CD4-positive, alpha-beta T cell treated with Interleukin-15 for 4 hours (primary cell): ENCODE results near the gene CCNL1.

Experiments
- DNase-seq: peaks from one replicate; pipeline ENCODE4 v3.0.0-alpha.2; 2020; ENCODE audit warnings: low spot score

CCNL1 gene

DNA sequence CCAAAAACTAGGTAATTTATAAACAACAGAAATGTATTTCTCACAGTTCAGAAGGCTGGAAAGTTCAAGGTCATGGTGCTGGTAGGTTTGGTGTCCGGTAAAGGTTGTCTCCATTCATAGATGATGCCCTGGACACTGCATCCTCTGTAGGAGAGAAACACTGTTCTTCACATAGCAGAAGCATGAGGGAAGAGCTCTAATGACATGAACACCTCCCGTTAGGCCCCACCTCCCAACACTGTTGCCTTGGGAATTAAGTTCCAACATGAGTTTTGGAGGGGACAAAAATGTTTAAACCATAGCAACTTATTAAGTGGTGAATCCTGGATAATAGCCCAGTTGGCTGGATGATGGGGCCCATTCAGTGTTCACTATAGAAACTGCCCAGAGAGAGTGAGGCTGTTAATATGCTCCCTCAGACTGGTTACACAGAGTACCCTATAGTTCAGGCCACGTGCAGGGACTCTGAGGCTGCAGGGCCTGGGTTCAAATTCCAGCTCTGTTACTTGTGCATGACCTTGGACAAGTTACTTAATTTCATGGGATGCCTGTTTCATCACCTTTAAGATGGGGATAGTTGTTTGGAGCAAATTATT lies 37.0 kb downstream of the CCNL1 start:
- no peak for DNase-seq

DNA sequence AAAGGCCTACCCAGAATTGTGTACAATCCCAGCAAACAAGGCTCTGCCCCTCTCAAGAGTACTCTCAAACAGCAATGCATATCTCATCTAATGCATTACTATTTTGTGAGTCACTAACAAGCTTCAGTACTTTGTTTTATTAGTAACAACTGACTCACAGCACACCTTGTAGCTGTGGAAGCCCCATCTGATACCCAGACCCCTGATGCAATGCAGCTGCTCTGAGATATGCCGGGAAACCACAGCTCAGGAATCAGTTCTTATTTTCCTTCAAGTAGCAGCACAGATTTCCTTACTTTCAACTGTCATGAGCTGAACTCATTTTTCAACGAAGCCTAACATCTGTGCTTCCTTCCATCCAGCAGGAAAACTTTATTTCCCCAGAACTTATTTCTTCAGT lies 37.8 kb downstream of the CCNL1 start:
- DNase-seq = no peak

DNA sequence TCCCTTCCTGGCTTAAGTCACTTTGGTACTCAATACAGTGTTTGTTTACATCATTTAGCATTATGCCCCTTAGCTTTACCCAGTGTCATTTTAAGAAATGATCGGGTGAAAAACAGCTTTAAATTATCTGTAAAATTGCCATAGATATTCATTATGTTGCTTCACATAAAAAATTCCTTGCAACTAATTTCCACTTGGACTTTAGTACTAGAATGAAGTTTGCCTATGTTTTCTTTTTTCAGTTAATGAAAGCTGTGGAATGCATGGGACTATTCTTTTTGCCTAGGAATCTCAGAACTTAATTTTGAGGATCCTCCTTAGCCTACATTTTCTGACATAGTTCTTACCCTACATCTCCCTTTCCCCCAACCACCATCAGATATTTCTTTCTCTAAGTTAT lies 38.4 kb downstream of the CCNL1 start:
- DNase-seq = no peak

DNA sequence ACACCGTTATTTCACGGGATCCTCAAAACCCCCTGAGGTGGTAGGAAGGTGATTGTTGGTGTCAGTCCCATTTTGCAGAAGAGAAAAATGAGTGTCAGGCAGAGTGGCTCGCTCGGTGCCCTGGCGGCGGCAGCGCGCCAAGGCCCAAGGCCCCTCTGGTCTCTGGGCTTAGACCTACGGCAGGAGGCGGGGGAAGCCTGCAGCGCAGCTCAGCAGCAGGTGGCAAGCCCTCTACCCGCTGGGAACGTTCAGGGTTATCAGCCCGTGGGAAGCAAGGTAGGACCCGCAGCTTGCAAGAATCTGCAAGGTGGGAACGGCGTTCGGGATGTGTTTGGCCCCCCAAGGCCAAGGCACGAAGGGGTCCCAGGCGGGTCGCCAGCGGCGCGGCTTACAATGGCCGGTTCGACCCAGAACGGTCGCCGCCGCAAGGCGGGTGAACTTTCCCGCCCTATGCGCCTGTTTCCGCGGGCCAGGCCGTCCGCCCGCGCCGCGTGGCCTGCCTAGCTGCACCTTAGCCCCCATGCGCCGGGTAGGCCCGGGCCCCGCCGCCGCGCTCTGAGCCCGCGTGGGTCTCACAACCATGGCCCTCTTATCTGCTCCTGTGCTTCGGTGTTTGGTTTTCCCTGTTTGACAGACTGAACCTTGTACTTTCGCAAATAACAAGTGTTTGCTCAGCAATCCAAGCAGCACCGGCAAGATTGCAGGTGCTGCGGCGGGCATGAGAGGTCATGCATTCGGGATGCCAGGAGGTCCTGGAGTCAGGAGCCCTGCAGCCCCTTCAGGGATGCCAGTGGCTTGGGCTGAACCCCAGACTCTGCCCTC lies 39.7 kb downstream of the CCNL1 start:
- DNase-seq = no peak

DNA sequence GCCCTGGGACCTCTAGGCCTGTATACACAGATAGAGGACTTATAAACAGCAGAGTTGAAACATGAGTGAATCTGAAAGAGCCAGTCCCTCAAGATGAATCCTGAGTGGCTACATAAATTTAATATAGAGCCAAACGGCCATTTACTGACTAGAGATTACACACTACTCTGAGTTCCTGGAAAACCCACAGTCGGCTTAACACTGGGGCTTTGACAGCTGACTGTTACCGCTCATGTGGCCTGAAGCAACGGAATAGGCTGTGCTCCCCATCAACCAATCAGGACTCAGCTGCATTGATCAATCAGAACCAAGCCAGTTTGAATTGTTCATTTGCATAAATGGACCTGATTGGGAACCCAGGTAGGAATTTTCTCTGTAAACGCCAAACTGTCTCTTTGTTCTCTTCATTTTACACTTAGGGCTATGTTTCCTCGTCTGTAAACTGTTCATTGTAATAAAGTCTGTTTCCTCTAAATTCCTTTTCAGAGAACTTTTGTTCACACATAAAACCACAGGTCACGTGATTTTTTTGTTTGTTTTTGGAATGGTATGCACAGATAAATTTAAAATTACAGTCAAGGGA lies 40.5 kb downstream of the CCNL1 start:
- peak; percentile 79 for DNase-seq

DNA sequence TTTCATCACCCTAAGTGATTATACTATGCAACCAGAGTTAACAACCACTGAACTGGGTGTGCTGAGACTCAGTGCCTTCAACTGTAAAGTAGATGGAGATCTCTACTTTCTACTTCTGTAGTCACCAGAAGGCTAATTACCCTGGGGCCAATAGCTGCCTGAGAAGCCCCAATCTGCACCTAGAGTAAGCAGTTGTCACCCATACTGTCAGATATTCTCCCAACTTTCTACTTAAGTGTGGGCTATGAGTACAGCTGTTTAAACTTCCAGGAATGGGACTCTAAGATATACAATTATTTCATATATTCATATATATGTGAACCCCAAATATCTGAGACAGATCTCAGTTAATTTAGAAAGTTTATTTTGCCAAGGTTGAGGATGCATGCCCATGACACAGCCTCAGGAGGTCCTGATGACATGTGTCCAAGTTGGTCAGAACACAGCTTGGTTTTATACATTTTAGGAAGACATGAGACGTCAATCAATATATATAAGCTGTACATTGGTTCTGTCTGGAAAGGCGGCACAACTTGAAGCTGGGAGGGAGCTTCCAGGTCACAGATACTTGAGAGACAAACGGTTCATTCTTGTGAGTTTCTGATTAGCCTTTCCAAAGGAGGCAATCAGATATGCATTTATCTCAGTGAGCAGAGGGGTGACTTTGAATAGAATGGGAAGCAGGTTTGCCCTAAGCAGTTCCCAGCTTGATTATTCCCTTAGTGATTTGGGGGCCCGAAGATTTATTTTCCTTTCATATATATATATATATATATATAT lies 41.9 kb downstream of the CCNL1 start:
- DNase-seq = no peak

DNA sequence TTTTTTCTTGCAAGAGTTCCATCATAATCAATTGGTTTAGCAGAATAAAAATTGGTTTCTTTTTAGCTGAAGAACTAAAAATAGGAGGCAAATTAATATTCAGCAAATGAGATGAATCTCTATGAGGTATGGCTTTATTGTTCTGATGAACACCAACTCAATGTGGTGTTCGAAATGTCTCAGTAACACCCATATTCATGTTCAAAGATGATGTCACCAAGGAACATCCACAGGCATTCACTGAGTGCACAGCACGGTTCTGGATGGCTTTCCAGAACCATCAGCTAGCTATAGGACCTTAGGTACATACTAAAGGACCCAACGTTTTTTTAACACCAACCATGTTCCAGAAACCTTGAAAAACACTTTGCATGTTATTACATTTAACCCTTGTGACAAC lies 42.7 kb downstream of the CCNL1 start:
- no peak for DNase-seq

DNA sequence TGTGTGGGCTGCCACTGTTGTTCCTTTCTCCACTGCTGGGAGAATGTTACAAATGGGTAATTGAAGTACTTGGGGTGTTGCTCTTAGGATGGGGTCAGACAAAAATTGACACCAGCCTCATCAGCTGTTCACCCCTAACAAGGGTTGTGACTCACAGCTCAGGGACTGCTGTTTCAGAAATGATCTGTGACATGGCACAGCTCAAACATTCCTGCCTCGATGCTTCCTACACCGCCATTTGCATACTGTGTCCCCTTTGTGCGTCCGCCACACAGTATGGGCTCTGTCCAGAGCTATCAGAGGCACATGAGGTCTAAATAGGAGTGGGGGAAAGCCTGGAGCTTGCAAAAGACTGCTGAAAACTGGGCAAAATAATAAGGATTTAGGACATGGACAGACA lies 43.9 kb downstream of the CCNL1 start:
- DNase-seq = no peak

DNA sequence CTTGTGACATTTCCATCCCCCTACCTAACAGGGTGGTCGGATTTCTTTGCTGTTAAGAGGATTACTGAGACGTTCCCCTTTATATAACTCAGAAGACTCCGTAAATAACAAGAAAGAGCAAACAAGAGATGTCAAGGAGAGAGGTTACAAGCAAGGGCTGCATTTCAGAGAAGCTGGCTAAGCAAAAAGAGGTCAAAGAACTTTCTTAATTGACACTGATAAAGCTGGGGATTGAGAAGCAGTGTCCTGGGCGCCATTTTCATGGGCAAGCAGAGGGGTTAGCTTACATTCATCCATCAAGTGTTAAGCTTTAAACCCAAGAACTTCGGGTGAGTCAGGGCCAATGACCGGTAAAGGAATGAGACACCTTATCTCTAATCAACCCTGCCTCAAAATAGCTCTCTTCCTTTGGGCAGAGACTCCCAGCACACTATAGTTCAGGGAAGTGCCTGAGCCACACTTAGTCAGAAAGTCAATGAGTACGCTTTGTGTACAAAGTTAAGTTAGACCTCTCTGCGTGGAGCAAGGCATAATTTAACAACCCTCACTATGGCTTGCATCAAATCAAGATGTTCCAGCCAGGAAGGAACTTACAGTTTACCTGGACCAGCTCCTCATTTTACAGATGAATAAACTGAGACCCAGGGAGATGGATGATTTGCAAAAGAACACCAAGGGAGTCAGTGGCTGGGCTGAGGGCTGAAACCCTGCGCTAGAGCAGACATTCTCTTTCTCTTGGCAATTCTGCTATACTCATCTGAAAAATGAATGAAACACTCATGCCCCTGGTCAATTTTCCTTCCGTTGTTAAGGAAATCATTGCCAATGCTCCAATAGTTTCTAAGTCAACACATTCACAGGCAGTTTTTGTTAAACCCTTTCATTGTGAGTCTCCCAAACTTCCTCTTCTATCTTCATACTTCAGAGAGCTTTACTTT lies 44.6 kb downstream of the CCNL1 start:
- DNase-seq = no peak

DNA sequence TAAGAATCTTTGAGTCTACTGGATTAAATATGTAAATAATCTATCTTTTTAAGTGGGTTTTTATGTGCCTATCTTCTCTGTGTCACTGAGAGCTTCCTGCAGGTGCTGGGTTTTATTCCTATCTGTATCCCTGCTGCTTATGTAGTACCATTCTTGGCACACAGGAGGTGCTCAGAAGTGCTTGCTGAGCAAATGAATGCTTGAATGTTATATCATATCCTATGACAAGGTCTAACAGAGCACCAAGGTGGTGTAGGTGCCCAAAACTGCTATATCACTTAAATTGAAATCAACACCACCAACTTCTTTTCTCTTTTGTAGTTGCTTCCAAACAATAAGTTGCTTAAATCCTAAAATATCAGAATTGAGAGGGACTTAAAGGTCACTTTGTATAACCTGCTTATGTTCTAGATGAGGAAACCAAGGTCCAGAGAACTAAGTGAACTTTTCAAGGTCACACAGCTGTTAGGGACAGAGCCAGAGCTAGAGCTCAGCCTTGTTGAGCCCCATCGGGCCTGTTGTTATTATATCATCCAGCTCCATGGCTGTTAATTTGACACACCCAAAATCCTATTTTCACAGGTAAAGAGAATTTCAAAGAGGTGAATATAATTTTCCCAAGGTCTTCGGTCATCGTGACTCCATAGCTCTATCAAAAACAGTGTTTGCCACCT lies 46.0 kb downstream of the CCNL1 start:
- no peak for DNase-seq

DNA sequence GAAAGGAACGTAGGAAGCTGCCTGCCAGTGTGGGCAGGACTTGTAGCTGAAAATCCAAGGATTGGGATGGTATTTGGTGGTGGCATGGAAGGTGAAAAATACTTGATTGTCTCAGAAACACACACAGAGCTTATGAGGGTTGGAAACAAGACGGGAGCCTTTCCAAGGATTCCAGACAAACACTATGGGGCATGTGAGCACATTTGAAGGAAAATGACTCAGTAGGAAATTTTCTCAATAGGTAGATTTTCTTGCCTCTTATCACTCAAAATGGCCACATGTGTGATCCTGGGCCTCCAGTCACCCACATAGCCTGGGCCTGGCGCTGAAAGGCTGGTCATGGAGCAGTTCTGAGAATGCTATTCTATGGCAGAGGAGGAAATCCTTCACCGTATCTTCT lies 47.4 kb downstream of the CCNL1 start:
- no peak for DNase-seq

DNA sequence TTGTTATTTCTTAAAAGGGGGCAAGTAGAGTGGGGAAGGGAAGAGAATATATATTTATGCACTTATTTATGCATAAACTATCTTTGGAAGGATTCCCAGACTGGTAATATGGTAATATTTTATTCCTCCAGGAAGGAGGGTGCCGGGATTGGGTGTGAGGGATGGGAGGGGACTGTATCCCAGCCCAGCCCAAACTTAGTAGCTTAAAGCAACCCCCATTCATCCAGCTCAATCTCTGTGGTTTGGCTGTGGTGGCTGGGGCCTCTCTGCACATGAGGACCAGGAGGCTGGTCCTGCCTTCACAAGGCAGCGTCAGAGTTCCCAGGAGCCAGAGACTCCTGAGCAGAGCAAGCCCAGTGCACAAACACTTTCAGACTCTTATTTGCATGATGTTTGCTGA lies 48.4 kb downstream of the CCNL1 start:
- DNase-seq = no peak

DNA sequence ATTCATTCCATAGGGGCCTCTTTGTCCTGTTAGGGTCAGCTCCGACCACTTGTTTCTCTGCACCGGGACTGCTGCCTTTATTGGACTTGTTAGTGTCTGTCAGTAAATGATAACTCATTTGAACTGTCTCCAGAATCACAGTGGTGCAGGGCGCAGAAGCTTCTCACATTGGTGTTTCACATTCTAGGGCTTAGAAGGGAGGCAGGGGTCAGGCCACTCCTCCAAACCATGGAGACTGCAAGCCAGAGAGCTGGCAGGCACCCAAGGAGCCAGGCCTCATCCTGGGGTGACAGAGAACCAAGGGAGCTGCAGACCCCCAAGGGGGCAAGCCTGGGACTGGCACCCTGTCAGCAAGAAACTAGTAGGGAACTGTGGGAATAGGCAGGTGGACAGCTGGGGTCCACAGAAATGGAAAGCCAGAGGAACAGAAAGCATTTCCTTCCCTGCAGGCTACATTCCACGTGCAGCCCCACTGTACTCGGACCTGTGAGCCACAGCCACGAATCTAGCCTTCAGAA lies 49.1 kb downstream of the CCNL1 start:
- no peak for DNase-seq

DNA sequence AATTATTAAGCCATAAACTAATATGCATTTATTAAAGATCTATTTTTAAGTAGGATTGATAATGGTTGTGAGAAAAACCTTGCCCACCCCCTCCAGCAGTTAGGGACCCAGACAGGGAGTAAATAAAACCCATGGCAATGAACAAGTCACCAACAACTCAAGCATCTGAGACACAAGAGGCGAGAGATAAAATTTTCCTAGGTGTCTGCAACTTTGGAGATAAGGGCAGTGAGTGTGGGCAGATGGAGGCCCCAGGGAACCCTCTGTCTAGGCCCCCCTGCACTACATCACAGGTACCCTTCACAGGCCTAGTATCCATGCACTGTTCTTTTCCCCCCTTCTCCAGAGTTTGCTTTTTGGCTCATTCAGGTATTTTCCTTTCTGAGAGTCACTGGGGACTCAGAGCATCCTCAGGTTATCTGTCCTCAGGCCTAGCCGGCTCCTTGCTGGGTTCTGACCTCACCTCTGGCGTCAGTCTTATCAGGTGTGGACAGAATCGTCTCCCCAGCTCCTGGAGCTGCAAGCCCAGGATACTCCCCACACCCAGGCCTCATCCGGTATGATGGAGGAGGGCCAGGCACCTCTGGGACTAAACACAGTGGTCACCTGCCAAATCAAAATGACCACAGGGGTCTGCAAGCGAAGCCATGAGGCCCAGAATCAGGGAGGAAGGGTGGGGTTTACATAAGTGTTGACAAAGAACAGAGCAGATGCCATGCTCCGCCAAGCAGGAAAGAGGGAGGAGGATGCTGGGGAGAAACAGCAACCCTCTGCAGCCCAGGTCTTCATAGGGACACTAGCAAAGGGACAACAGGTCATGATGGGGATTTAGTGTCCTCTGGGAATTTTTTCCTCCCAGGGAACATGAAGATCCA lies 50.4 kb downstream of the CCNL1 start:
- no peak for DNase-seq

DNA sequence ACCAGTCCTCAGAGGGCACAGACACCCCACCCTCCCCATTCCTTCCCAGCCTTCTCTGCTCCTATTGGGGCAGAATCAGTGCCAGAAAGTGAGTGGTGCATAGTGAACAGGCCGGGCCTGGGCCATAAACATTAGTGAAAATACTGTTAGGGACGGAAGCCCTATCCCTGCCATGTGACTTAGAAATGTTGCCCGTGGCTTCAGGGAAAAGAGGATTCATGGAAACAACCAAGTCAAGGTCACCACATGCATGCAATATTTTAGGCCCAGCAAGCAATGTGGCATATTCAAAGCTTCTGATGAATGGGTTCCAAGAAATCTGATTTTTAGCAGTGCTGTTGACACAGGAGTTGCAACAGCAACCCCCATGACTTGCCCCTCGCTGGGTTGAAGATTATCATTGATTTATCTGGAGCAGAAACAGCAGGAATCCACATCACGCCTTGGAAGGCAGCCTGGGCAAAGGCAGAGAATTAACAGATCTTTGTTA lies 52.3 kb downstream of the CCNL1 start:
- DNase-seq = no peak

DNA sequence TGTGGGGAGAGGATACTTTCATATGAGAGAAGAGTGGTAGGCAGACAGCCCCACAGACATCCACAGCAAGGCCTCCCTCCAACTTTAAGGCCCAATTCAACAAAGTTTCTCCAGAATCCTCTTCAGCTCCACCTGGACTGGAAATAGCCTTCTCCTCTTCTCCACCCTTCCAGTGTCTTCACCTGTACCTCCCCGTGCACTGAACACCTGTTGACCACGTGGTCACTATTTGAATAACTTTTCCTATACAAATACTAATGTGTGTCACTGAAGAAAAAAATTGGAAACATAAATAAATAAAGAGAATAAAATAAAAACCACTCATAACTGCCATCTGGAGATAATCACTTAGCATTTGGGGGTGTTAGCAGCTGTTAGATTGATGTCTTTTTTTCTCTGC lies 52.9 kb downstream of the CCNL1 start:
- DNase-seq = no peak

DNA sequence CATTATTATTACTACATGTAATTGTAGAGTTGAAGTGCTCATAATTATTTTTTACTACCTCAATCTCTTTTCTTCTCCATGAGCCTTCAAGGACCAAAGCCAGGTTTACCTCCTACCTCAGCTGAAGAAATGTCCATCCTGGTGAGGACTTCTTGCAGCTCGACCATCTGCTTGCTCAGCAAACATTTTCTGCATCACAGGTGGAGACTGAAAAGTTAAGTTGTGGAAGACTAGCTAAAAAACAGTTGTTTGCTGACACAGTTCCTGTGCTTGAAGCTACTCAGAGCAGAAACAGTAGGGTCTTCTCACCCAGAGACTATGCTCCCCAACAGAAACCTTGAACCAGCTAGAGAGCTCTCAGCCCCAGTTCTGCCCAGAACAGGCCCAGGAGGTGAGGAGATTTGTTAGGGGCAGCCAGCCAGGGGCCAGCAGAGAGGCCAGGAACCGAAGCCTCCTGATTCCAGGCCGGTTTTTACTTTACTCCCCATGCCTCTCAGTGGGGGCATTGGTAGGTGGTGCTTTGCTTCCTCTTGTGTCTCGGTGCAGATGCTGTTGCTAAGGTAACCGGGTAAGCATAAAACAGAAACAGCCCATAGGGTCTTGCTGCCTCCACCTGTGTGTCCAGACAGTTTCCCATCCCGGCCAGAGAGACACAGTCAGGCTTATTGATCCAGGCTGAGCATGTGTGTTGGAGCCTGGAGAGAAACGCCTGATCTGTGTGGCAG lies 54.9 kb downstream of the CCNL1 start:
- peak; percentile 49 for DNase-seq

DNA sequence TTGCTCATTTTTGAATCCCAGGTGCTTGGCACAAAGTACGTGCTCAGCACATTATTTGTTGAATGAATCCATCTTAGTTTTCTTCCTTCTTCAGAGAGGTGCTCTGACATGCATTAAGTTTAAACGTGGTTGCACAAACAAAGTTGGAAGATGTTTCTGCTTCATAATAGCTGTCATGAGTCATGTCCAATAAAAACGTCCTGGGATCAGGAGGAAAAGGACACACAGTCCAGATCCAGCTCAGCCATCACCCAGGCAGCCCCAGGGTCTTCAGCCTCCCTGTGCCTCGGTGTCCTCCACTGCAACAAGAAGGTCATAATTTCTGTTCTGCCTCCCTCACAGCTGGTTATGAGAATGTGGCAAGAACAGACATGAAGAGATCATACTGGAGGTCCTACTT lies 55.4 kb downstream of the CCNL1 start:
- DNase-seq = no peak

DNA sequence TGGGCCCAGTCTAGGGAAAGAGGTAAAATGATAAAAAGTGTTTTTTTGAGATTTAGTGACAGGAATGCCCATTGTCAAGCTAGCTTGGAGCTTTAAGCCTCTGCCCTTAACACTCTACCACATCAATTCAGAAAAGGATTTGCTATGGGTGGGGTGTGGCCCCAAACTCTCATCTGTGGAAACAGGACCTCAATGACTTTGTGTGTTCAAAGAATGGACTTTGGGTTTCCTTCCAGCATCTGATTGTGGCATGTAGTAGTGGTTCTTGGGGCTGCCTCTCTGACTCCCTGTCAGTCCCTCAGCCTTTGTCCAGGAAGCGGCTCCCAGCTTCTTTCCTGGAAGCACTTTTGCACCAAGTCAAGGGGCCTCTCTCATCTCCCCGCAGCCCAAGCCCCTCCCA lies 56.1 kb downstream of the CCNL1 start:
- DNase-seq = no peak
